K562 (cell line): ENCODE measurements around the gene ACP4. TPM values are rescaled to one million over a fixed set of nuclear protein-coding genes. Genes with fewer than 3 reads are reported as not detected.
A peak's percentile ranks its signal among the peaks of the same experiment; 100 is the strongest.

Source experiments
- BMI1 ChIP-seq: fragments of 150-350 bp; IDR thresholded peaks from 2 replicates; pipeline ENCODE4 v1.6.1; 2014; ENCODE audit warnings: low read length
- CEBPZ ChIP-seq: fragments of 150-350 bp; IDR thresholded peaks from 2 replicates; pipeline ENCODE4 v1.6.1; 2014; ENCODE audit warnings: low read depth, mild to moderate bottlenecking, low read length, borderline replicate concordance
- CREB1 ChIP-seq, 2 experiments: sonication (generic) in 1 of 2; formaldehyde crosslinking in 1 of 2; IDR thresholded peaks; 2 replicates each; pipeline versions ENCODE4 v1.6.1 to v1.8.0; 2012 to 2022; ENCODE audit warnings: inconsistent platforms in 1 of 2, mild to moderate bottlenecking in 1 of 2, missing genetic modification reagents in 1 of 2, moderate library complexity in 1 of 2
- E2F8 ChIP-seq: fragments of 450-650 bp; IDR thresholded peaks from 2 replicates; pipeline ENCODE4 v1.7.1; 2018; ENCODE audit warnings: mild to moderate bottlenecking, low read depth; ENCODE audit not compliant: partially characterized antibody
- HMGN3 ChIP-seq: IDR thresholded peaks from 2 replicates; pipeline ENCODE4 v1.6.1; 2011; ENCODE audit warnings: borderline replicate concordance, low read depth, mild to moderate bottlenecking, mixed read lengths, low read length; ENCODE audit not compliant: insufficient read length; ENCODE audit errors: extremely low read depth
- KDM2B ChIP-seq: fragments of 250-450 bp; sonication (Bioruptor Pico); IDR thresholded peaks from 2 replicates; pipeline ENCODE4 v1.8.0; 2021; ENCODE audit warnings: mild to moderate bottlenecking, moderate library complexity
- NFIX ChIP-seq: fragments of 250-450 bp; sonication (Bioruptor Pico); IDR thresholded peaks from 2 replicates; pipeline ENCODE4 v1.4.0; 2020; ENCODE audit warnings: low read depth, mild to moderate bottlenecking, moderate library complexity
- POLR2AphosphoS2 ChIP-seq: IDR thresholded peaks from 2 replicates; pipeline ENCODE4 v1.6.1; 2012; ENCODE audit warnings: low read length, improper control_type of control experiment
- RBBP5 ChIP-seq: fragments of 200-600 bp; sonication (generic); IDR thresholded peaks from 2 replicates; pipeline ENCODE4 v1.6.1; 2012; ENCODE audit warnings: borderline replicate concordance, mild to moderate bottlenecking, low read length, control low read depth, inconsistent platforms; ENCODE audit not compliant: insufficient read depth, poor library complexity, severe bottlenecking
- TSHZ1 ChIP-seq: fragments of 250-450 bp; sonication (Bioruptor Pico); IDR thresholded peaks from 2 replicates; pipeline ENCODE4 v1.4.0; 2020; ENCODE audit warnings: mild to moderate bottlenecking, moderate library complexity
- ZBTB43 ChIP-seq: sonication (generic); formaldehyde crosslinking; IDR thresholded peaks from 2 replicates; pipeline ENCODE4 v1.8.0; 2023; ENCODE audit warnings: mild to moderate bottlenecking, missing genetic modification reagents
- ZFP1 ChIP-seq: fragments of 450-650 bp; formaldehyde crosslinking; IDR thresholded peaks from 2 replicates; pipeline ENCODE4 v1.4.0; 2020; ENCODE audit warnings: mild to moderate bottlenecking, mixed read lengths
- ZNF174 ChIP-seq: fragments of 250-450 bp; sonication (Bioruptor Pico); IDR thresholded peaks from 2 replicates; pipeline ENCODE4 v1.4.0; 2020; ENCODE audit warnings: mild to moderate bottlenecking
- polyA plus RNA-seq, 8 experiments: library from polyadenylated mRNA; depleted of rRNA in 4 of 8; stranded (reverse) in 5 of 8; unstranded in 3 of 8; fragments of >200 nt; fragmentation: Nextera tagmentation in 2 of 8; fragmentation: Illumina TruSeq in 1 of 8; extraction: Ambion mirVana in 2 of 8; extraction: Trizol in 1 of 8; gene quantifications; 2 replicates each; pipeline versions ENCODE4 v1.2.1 to v1.2.3, GENCODE V29; 2011 to 2014; ENCODE audit warnings: inconsistent platforms in 1 of 8, missing spikeins in 1 of 8
- total RNA-seq, 7 experiments: library from RNA; depleted of rRNA in 6 of 7; stranded (reverse); fragments of >200 nt in 6 of 7; fragmentation: Illumina TruSeq in 2 of 7; extraction: Trizol in 2 of 7; gene quantifications; 2 replicates each; pipeline versions ENCODE4 v1.2.1 to v1.2.3, GENCODE V29; 2011 to 2021; ENCODE audit warnings: low replicate concordance in 1 of 7

ACP4 gene
- total and polyA plus RNA-seq, 9 of the 15 experiments (the other 6 are each of a cell fraction or from before 2014, with no cell fraction given): not detected

- TF ChIP-seq ZBTB43 (CRISPR knock-in tag): 0 out of 2 replicates have a peak, but pooled peaks have one; percentile 11
- no peak for TF ChIP-seq NFIX (CRISPR knock-in tag)
- TF ChIP-seq TSHZ1 (CRISPR knock-in tag): no peak
- TF ChIP-seq CREB1 (IDR thresholded peaks at IDR 0.05): peak; percentile 5; the same call in 1 of the 2 replicates
- no peak for TF ChIP-seq CREB1 (CRISPR knock-in tag; IDR thresholded peaks at IDR 0.05)
- TF ChIP-seq BMI1: no peak
- TF ChIP-seq POLR2AphosphoS2: peak; percentile 86
- no peak for TF ChIP-seq HMGN3
- peak; percentile 14 for TF ChIP-seq E2F8
- TF ChIP-seq ZNF174 (CRISPR knock-in tag): no peak
- TF ChIP-seq CEBPZ: no peak
- peak; percentile 26 for TF ChIP-seq RBBP5
- no peak for TF ChIP-seq KDM2B
- no peak for TF ChIP-seq ZFP1
Observed at GRCh38 chr19:50796634-50797428, 6.6 kb downstream of the ACP4 start (continued).
